GM03348 (cell line): ENCODE measurements around the gene VSTM2L.

Experiments
- DNase-seq: peaks from one replicate; pipeline ENCODE4 v3.0.0; 2012; ENCODE audit warnings: low spot score

VSTM2L gene

GRCh38 chr20:37901240-37901639 lies 1.7 kb upstream of the VSTM2L start:
- DNase-seq: peak; percentile 47

DNA sequence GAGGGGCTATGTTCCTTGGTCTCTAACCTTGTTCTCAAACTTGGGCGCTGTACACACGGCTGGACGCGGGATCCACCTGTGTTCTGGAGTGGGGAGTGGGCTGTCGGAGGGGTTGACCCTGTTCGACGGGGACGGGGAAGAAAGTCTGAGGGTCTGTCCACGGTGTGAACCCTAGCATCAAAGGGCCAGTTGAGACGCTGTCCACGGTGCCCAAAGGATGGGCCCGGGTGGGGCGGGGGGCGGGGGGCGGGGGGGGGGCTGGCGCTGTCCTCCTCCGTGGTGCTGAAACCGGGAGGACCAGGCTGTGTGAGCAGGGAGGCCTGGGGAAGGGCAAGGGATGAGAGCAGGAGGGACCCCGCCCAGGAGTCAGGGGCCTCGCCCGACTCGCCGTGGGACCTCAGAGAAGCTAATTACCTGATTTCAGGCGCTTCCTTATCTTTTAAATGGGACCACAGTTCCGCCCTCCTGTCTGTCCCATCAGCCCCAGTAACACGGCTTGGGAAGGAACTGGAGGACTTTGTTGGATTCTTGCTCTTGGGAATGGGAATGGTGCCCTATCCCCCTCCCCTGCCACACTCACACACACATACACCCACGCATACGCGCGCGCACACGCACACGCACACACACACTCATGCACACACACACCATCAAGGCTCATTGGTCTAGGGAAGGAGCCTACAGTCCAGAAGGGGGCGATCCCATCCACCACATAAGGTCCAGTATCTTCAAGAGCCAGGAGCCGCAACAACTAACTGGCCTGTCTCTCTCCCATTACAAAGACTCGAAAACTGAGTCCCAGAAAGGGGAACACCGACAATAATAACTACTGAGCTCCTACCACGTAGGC lies 1.0 kb upstream of the VSTM2L start:
- DNase-seq: peak; percentile 81

DNA sequence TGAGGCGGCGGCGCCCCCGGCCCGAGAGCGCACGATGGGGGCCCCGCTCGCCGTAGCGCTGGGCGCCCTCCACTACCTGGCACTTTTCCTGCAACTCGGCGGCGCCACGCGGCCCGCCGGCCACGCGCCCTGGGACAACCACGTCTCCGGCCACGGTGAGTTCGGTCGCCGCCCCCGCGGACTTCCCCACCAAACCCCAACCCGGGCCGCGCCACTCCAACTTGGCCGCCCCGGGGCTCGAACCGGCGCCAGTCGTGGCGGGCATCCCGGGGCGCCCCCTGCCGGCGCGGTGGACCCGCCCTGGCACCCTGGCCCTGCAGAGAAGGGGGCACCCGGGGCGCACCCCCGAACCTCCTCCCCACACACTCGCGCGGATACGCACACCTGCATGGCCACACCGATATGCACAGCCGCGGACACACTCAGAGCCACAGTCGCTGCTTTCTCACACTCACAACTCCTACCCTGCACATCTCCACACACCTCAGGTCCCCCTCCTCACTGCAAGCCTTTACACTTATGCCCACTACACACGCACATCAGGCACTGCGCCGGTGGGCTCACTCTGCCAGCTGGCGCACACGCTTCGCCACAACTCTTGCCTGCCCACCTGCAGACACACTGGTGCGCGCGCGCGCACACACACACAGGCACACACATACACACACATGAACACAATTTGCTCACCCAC lies 535 bp downstream of the VSTM2L start:
- peak; percentile 59 for DNase-seq

DNA sequence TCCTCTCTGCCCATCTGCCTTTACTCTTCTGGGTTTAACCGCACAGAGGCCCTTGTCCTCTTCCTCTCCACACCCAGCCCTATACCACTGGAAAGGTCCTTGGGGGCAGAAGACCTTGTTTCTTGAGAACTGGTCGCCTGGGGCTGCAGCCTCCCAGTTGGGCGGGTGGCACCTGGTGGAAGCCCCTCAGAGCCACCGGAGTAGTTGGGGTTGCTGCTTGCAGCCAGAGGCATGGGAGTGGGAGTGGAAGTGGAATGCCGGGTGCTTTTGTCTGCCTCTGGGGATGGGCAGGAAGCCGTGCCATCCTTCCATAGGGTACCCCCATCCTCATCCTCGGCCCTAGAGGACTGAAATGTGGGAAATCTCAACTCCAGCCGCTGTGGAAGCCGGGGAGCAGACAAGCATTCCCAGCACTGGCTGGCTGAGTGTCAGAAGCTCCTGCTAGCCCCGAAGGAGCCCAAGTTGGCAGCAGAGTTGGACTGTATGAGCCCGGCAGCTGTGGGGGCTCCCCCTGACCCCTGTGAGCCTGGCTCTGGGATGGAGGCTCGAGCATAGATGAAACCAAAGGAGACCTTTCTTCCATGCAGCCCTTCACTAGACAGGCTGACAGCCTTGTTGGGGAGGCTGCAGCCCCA lies 1.2 kb downstream of the VSTM2L start:
- no peak for DNase-seq

DNA sequence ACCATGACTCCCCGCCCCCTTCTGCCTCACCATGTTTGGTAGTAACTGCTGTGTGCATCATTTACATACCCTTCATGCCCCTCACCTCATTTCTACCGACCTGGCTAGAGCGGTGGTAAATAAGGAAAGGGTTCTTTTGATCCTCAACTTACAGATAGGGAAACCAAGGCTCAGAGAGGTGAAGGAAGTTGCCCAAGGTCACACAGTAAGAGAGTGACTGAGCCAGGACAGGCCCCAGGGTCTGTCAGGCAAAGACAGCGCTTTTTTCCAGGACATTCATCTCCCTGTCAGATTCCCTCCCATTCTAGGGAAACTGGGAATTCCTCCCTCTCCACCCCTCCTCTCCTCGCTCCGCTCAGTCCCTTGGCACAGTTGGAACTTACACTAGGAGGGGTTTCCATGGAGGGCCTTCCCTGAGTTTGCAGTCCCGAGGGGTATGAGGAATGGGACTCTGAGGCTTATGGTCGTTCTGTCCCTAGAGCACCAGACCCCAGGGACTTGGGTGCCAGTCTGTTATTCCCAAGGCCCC lies 2.0 kb downstream of the VSTM2L start:
- DNase-seq: no peak

GRCh38 chr20:37905671-37906613 lies 3.0 kb downstream of the VSTM2L start:
- no peak for DNase-seq

GRCh38 chr20:37907330-37907676 lies 4.4 kb downstream of the VSTM2L start:
- DNase-seq: no peak

DNA sequence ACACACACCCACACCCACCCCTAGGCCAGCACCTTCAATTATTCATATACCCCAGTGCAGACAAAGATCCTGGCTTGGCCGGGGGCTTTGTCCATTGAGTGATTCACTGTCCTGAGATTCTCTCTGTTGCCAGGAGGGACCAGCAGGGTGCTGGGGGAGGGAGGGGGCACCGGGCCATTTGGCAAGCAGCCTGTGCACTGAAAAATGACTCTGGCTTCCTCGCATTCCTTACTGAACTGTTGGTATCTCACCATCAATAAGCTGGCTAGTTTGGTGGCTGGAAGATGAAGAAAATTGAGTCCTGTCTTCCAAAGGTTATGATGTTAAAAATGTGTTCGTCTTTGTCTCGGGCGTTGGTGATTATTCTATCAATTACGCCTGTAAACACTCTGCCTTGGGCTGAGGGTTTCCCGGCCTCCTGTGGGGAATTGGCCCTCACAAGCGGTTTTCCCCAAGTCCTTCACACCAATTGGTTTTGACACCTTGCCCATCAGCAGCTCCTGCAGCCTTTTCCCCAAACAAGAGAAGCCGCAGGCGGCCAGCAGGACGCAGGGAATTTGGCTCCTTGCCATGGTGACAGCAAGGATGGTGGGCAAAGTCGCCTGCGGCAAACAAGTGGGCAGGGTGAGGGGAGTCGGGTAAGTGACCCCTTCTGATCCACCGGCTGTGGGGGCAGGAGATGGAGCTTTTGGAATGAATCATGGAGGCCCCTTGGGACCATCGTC lies 4.9 kb downstream of the VSTM2L start:
- DNase-seq: peak; percentile 92

DNA sequence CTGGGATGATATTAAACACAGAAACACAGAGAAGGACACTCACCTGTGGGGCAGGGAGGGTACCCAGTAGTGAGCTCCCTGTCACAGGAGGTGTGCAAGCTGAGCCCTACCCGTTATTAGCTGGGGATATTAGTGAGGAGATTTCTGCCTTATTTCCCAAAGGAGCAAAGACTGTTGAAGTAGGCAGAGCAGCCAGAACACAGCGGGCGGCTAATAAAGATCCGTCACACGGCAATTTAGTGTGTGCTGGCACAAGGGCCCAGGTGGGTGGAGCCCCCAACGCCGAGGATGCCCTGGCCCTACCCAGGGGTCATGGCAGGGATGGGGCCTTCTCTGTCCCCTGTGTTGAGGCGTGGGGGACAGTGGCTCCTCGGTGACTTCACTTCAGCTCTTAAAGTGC lies 8.3 kb downstream of the VSTM2L start:
- no peak for DNase-seq

- peak; percentile 70 for DNase-seq
These were observed 8.9 kb downstream of the VSTM2L start for GRCh38 chr20:37911838-37912281.

- DNase-seq: no peak
These were observed 9.9 kb downstream of the VSTM2L start for GRCh38 chr20:37912874-37913273.

- no peak for DNase-seq
These were observed 10.8 kb downstream of the VSTM2L start for GRCh38 chr20:37913567-37914366.

DNA sequence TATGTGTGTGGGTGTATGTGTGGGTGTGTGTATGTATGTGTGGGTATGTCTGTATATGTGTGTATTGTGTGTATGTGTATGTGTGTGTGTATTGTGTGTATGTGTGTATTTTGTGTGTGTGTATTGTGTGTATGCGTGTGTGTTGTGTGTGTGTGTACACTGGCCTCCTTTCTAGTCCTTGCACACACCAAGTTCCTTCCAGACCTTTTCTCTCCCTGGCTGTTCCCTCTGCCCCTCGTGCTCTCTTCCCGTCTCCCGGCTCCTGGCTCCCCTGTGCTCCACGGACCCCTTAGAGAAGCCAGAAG lies 11.4 kb downstream of the VSTM2L start:
- DNase-seq: no peak

GRCh38 chr20:37914672-37915433 lies 11.9 kb downstream of the VSTM2L start:
- DNase-seq: peak; percentile 39

DNA sequence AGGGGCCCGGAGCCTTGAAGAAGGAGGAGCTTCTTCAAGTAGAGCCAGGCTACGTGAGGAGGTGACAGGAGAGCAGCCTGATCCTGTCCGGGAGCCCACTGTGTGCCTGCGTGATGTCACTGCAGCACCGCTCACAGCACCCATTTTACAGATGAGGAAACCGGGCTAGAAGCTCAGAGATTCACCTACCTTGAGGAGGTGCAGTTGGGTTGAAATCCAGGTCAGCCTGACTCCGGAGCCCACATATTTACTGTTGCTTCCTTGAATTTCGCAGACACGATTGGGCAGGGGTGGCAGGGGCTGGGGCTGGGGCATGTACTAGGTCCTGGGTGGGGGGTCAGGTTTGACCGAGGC lies 12.5 kb downstream of the VSTM2L start:
- no peak for DNase-seq

DNA sequence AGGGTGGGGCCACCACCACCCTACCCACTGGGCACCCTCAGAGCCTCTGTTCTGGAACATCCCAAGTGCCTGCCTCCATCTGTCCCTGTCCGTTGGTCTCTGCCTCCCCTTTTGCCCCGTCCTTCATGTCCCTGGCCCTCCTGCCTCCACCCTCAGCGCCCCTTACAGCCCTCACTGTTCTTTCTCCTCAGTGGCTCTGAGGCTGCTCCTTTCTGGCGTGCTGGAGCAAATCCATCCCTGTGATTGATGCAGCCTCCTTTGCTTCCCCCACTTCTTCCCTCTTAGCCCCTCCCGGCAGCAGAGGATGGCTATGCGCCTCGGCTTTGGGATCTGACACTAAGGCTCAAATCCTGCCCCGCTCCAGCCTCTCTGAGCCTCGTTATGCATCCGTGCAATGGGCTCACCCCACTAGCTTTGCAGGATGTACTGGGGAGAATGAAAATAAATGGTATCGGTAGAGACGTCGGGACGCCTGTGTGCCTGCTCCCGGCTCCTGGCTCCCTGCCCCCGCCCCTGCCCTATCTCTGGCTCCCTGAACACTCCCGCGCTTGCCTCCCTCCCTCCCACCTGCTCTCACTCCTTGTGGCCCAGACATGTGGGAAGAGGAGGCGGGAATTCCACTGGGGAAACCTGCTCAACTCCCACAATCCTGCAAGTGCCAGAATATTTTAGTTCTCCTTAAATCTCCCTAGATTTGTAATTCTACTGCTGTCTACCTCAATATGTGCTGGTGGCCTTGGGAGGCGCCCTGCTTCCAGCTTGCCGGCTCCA lies 13.1 kb downstream of the VSTM2L start:
- no peak for DNase-seq

GRCh38 chr20:37917461-37917860 lies 14.5 kb downstream of the VSTM2L start:
- DNase-seq: no peak

GRCh38 chr20:37918035-37918434 lies 15.1 kb downstream of the VSTM2L start:
- DNase-seq: no peak
